ENCODE data around the gene SLC17A6. TPM values are rescaled to one million over a fixed set of nuclear protein-coding genes. Genes with fewer than 3 reads are reported as not detected.

The SLC17A6 gene
- total RNA-seq, 2 experiments from 2014 or later, result not detected

- Histone ChIP-seq H3K36me3 (ENCODE audit: insufficient read depth, low read length) (no peaks in the 10 kb centered on the region), H3K9me3 (ENCODE audit: control insufficient read depth in 1 of 2, insufficient read depth in 1 of 2, low read length in 2 of 2) (no peaks in the 10 kb centered on the region), H3K4me3 (ENCODE audit: low read length) (no peak overlapping the region), H3K27ac (ENCODE audit: low read depth in 1 of 2, low read length in 2 of 2) (no peak overlapping the region), H3K4me1 (ENCODE audit: insufficient read depth, low read length) (no peaks in the 10 kb centered on the region), H3K27me3 (ENCODE audit: control insufficient read depth in 1 of 2, insufficient read depth in 2 of 2, low read length in 2 of 2) (no peaks in the 10 kb centered on the region)
- ATAC-seq (ENCODE audit: poor library complexity) (no peak), DNase-seq (no peak)
- Mint-ChIP-seq H3K4me1 (ENCODE audit: low read depth) (no peaks in the 10 kb centered on the region), H3K9me3 (no peaks in the 10 kb centered on the region), H3K27ac (no peak overlapping the region), H3K27me3 (peaks cover 9% of the 10 kb centered on the region), H3K36me3 (ENCODE audit: low read depth) (no peaks in the 10 kb centered on the region), H3K4me3 (no peak overlapping the region)
- ChIA-PET CTCF (no interaction called here), POLR2A (no interaction called here)
- no peak for TF ChIP-seq CTCF (IDR thresholded peaks at IDR 0.05)
- intact Hi-C loops (cut with DNase I, micrococcal nuclease), result no loop called here
Observed at GRCh38 chr11:22317656-22318055, 20.5 kb upstream of the SLC17A6 start.

- Mint-ChIP-seq H3K4me1 (ENCODE audit: low read depth) (no peaks in the 10 kb centered on the region), H3K27me3 (peaks cover 20% of the 10 kb centered on the region), H3K36me3 (ENCODE audit: low read depth) (no peaks in the 10 kb centered on the region), H3K9me3 (no peaks in the 10 kb centered on the region), H3K4me3 (no peak overlapping the region), H3K27ac (no peak overlapping the region)
- no peak for TF ChIP-seq CTCF (IDR thresholded peaks at IDR 0.05)
- intact Hi-C loops (cut with DNase I, micrococcal nuclease), result no loop called here
- ChIA-PET CTCF (no interaction called here), POLR2A (no interaction called here)
- no peaks in the 10 kb centered on the region for H3K9me3 ChIP-seq (ENCODE audit: control insufficient read depth in 1 of 2, insufficient read depth in 1 of 2, low read length in 2 of 2)
- no peaks in the 10 kb centered on the region for H3K36me3 ChIP-seq (ENCODE audit: insufficient read depth, low read length)
- H3K27me3 ChIP-seq (ENCODE audit: control insufficient read depth in 1 of 2, insufficient read depth in 2 of 2, low read length in 2 of 2), result peaks cover 5 to 10% of the 10 kb centered on the region in 2 experiments
- no peaks in the 10 kb centered on the region for H3K4me1 ChIP-seq (ENCODE audit: insufficient read depth, low read length)
- DNase-seq (no peak), ATAC-seq (ENCODE audit: poor library complexity) (no peak)
- no peak overlapping the region for H3K4me3 ChIP-seq (ENCODE audit: low read length)
- no peak overlapping the region for H3K27ac ChIP-seq (ENCODE audit: low read depth in 1 of 2, low read length in 2 of 2)
Observed at GRCh38 chr11:22331771-22332170, 6.4 kb upstream of the SLC17A6 start.

- no peaks in the 10 kb centered on the region for H3K36me3 ChIP-seq (ENCODE audit: insufficient read depth, low read length)
- Mint-ChIP-seq H3K36me3 (ENCODE audit: low read depth) (no peaks in the 10 kb centered on the region), H3K27ac (no peak overlapping the region), H3K9me3 (no peaks in the 10 kb centered on the region), H3K27me3 (peaks cover 61% of the 10 kb centered on the region), H3K4me1 (ENCODE audit: low read depth) (peaks cover 8% of the 10 kb centered on the region), H3K4me3 (no peak overlapping the region)
- ChIA-PET POLR2A (no interaction called here), CTCF (interaction anchor here (1.3 to 1.6 kb wide), 2 partner anchors 15 to 451 kb away, joined by 3 read pairs; no protein-coding TSS in a partner anchor)
- no peak overlapping the region for H3K27ac ChIP-seq (ENCODE audit: low read depth in 1 of 2, low read length in 2 of 2)
- H3K4me3 ChIP-seq (ENCODE audit: low read length), result no peak overlapping the region
- peaks cover 42 to 50% of the 10 kb centered on the region in 2 experiments for H3K27me3 ChIP-seq (ENCODE audit: control insufficient read depth in 1 of 2, insufficient read depth in 2 of 2, low read length in 2 of 2)
- no peak for ATAC-seq (ENCODE audit: poor library complexity)
- peaks cover 0 to 10% of the 10 kb centered on the region in 2 experiments for H3K9me3 ChIP-seq (ENCODE audit: control insufficient read depth in 1 of 2, insufficient read depth in 1 of 2, low read length in 2 of 2)
- DNase-seq, result no peak
- no peaks in the 10 kb centered on the region for H3K4me1 ChIP-seq (ENCODE audit: insufficient read depth, low read length)
- TF ChIP-seq CTCF (IDR thresholded peaks at IDR 0.05), result no peak
- intact Hi-C loops (cut with DNase I, micrococcal nuclease), result loop anchor here in 1 of 2 experiments (5.0 kb wide), 1 partner anchor 391 kb away; no protein-coding TSS in a partner anchor
Observed at GRCh38 chr11:22336587-22336986, 1.6 kb upstream of the SLC17A6 start.

Measured in CD4-positive, alpha-beta T cell (primary cell).